Measurements from ENCODE around the gene GATM.
A peak's percentile ranks its signal among the peaks of the same experiment; 100 is the strongest.

The GATM gene

DNA sequence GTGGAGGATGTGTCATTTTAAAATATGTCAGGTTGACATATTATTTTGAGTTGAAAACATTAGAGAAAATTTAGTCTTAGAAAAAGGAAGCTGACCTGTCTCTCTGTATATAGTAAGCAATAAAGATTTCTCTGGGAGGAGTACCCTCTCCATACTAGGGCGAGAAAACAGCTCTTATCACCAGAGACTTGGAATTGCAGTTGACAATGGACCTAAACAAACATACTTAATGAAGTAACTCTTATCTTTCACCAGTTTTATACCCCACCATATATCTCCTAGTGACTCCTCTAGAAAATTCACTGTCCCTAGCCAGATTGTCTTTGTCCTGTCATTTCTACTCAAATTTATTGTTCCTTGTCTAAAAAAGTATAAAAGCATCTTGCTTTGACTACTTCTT is 7.2 kb upstream of the GATM start:
- TF ChIP-seq, protein P1, sequence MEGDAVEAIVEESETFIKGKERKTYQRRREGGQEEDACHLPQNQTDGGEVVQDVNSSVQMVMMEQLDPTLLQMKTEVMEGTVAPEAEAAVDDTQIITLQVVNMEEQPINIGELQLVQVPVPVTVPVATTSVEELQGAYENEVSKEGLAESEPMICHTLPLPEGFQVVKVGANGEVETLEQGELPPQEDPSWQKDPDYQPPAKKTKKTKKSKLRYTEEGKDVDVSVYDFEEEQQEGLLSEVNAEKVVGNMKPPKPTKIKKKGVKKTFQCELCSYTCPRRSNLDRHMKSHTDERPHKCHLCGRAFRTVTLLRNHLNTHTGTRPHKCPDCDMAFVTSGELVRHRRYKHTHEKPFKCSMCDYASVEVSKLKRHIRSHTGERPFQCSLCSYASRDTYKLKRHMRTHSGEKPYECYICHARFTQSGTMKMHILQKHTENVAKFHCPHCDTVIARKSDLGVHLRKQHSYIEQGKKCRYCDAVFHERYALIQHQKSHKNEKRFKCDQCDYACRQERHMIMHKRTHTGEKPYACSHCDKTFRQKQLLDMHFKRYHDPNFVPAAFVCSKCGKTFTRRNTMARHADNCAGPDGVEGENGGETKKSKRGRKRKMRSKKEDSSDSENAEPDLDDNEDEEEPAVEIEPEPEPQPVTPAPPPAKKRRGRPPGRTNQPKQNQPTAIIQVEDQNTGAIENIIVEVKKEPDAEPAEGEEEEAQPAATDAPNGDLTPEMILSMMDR (IDR thresholded peaks at IDR 0.05; ENCODE audit: insufficient read depth, low read length, missing control alignments): no peak
- POLR2A ChIA-PET: no interaction called here

DNA sequence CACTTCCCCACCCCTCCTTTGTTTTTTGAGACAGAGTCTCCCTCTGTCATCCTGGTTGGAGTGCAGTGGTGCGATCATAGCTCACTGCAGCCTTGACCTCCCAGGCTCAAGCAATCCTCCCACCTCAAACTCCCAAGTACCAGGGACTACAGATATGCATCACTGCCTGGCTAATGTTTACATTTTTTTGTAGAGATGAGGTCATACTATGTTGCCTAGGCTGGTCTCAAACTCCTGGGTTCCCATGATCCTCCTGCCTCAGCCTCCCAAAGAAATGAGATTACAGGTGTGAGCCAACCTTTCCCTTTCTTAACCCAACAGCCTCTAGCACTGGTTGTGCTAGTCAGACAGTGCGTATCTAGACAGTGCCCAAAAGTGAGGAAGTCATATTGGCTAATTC is 6.4 kb upstream of the GATM start:
- H3K4me3 ChIP-seq (ENCODE audit: low read depth, low read length): no peak overlapping the region
- POLR2A ChIA-PET: no interaction called here
- no peak for DNase-seq (ENCODE audit: low read depth, low spot score)
- CTCF ChIA-PET: interaction anchor here (0.7 to 1.7 kb wide), 4 partner anchors 7 to 25 kb away, joined by 3 to 7 read pairs (median 4); no protein-coding TSS in a partner anchor
- TF ChIP-seq, protein P1 (IDR thresholded peaks at IDR 0.05; ENCODE audit: insufficient read depth, low read length, missing control alignments): no peak

More for the DNA sequence above, 7.2 kb upstream of the GATM start:
- CTCF ChIA-PET: interaction anchor here (1.1 to 1.3 kb wide), 2 partner anchors 13 to 221 kb away, joined by 3 read pairs; no protein-coding TSS in a partner anchor
- DNase-seq (ENCODE audit: low read depth, low spot score): no peak
- no peak overlapping the region for H3K4me3 ChIP-seq (ENCODE audit: low read depth, low read length)

DNA sequence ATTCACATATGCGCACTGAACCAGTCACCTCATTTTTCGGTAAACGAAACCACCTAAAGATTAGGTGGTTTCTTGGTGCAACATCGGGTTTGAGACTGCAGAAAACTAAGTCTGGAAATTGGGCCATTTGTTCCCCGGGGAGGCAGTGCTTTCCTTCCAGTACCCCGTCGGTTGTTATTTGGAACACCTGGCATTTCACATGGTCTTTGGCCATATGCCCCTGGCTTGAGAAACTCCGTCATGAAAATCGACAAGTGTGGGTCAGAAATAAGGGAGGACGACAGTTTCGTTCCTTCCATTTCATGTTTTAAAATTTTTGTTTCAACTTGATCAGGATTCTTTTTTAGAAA is 544 bp upstream of the GATM start:
- ChIA-PET POLR2A (no interaction called here), CTCF (no interaction called here)
- peak overlapping the region; percentile 48; the same call in 1 of the 2 replicates for H3K4me3 ChIP-seq (ENCODE audit: low read depth, low read length)
- TF ChIP-seq, protein P1 (IDR thresholded peaks at IDR 0.05; ENCODE audit: insufficient read depth, low read length, missing control alignments): no peak
- DNase-seq (ENCODE audit: low read depth, low spot score): no peak

- peak overlapping the region; percentile 48 for H3K4me3 ChIP-seq (ENCODE audit: low read depth, low read length)
- TF ChIP-seq, protein P1 (IDR thresholded peaks at IDR 0.05; ENCODE audit: insufficient read depth, low read length, missing control alignments): no peak
- ChIA-PET POLR2A (interaction anchor here (1.2 kb wide), 1 partner anchor 98 kb away, joined by 4 read pairs; no protein-coding TSS in a partner anchor), CTCF (interaction anchor here (0.7 to 2.3 kb wide), 7 partner anchors 14 to 214 kb away, joined by 3 to 11 read pairs (median 4); a partner anchor contains a TSS)
- DNase-seq (ENCODE audit: low read depth, low spot score): no peak
Measured at GRCh38 chr15:45377609-45378148, 665 bp downstream of the GATM start.

GRCh38 chr15:45376967-45377608 is 1.3 kb downstream of the GATM start:
- POLR2A ChIA-PET: interaction anchor here (1.2 kb wide), 1 partner anchor 98 kb away, joined by 4 read pairs; no protein-coding TSS in a partner anchor
- DNase-seq (ENCODE audit: low read depth, low spot score): no peak
- CTCF ChIA-PET: interaction anchor here (0.9 to 2.3 kb wide), 9 partner anchors 14 to 97 kb away, joined by 3 to 11 read pairs (median 4); no protein-coding TSS in a partner anchor
- TF ChIP-seq, protein P1 (IDR thresholded peaks at IDR 0.05; ENCODE audit: insufficient read depth, low read length, missing control alignments): no peak
- no peak overlapping the region for H3K4me3 ChIP-seq (ENCODE audit: low read depth, low read length)

DNA sequence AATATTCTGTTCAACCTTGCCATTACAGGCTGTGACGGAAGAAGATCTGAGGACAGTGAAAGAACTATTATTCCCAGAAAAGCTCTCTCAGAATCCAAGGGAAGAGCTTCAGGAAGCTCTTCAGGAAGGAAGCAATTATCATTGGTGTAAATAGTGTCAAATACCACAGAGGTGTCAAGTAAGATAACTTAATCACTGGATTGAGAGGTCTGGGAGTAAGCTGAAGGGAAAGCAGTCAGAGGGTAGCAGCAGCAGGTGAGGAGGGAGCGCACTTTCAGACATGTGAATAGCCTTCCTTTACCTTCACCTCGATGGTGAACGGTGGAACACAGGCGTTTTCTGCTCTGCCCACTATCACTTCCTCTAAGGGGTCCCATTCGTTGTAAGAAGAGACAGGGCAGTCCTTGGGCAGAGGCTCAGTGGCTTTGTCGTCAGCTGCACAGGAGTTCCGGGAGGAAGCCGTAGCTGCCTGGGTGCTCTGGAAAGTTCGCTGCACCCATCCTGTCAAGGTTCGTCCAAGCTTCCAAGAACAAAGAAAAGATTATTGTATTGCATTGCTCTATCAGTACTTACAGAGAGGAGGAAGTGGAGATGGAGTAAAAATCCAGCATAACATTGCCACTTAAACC is 1.9 kb downstream of the GATM start:
- no peak overlapping the region for H3K4me3 ChIP-seq (ENCODE audit: low read depth, low read length)
- CTCF ChIA-PET: interaction anchor here (1.1 to 2.3 kb wide), 7 partner anchors 13 to 97 kb away, joined by 3 to 11 read pairs (median 4); no protein-coding TSS in a partner anchor
- POLR2A ChIA-PET: interaction anchor here (1.2 kb wide), 1 partner anchor 97 kb away, joined by 4 read pairs; no protein-coding TSS in a partner anchor
- no peak for DNase-seq (ENCODE audit: low read depth, low spot score)
- TF ChIP-seq, protein P1 (IDR thresholded peaks at IDR 0.05; ENCODE audit: insufficient read depth, low read length, missing control alignments): no peak

Data from AG04449 (cell line).